ENCODE measurements around the gene COL4A6. TPM values are rescaled to one million over a fixed set of nuclear protein-coding genes. Genes with fewer than 3 reads are reported as not detected.
"Not testable (repeated sequence)": the region's sequence is repeated elsewhere in the genome, so short reads cannot be mapped to it uniquely, and the experiment has no call there.

COL4A6 gene
- total RNA-seq, 2 donors from 2014 or later = not detected

DNA sequence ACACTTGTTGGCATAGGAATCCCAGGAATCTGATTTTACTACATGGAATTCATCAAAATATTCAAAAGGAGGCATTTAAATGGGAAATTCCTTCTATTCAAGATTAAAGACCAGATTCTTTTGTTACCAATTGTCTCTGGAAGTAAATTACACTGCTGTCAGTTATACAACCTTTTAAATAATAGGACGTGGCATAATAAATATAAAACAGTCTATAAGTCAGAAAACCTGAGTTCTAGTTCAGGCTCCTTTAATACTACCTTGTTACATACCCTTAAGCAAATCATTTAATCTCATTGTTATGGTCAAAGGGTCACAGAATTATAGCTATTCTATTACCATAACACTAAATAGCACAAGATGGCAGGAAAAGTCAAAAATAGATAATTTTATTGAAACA lies 18.8 kb downstream of the COL4A6 start:
- ATAC-seq (no peak), DNase-seq (ENCODE audit: low spot score in 2 of 2) (no peak)
- no peaks in the 10 kb centered on the region for H3K9me3 Mint-ChIP-seq
- H3K27ac Mint-ChIP-seq = no peak overlapping the region
- H3K36me3 Mint-ChIP-seq = no peaks in the 10 kb centered on the region

DNA sequence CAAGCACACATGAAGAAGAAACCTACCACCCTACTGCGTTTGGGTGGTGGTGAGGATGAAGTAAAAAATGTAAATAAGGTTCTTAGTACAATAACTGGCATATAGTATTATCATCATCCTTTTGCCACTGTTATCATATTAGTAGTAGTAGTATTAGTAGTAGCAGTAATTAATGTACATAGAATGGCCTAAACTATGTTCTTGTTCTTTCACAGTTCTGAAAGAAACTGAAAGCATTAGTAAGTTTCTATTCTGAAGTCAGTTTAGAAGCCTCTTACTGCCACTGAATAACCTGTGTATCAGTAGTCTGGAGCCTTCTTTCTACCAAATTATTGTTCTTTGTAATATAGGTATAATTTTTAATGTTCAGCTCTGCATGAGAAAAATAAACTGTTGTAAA lies 21.0 kb downstream of the COL4A6 start:
- Mint-ChIP-seq H3K36me3 (no peaks in the 10 kb centered on the region), H3K9me3 (no peaks in the 10 kb centered on the region), H3K27ac (no peak overlapping the region)
- no peak for ATAC-seq
- no peak for DNase-seq (ENCODE audit: low spot score in 2 of 2)

DNA sequence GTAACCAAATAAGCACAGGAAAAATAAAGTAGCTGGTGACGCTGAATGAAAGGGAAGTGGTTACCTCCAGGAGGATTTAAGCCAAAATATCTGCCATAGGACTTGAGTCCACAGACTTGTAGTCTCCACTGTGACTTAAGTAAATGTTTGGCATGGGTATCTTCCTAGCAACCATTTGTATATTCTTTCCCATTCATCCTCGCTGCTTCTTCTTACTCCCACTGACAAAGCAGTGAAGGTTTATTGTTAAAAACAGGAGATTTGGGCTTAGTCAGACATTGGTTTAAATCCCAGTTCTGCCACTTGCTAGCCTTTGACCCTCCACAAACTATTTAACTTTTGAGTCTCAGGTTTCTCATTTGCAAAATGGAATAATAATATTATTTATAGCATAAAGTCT lies 22.3 kb downstream of the COL4A6 start:
- Mint-ChIP-seq H3K27ac (no peak overlapping the region), H3K9me3 (no peaks in the 10 kb centered on the region), H3K36me3 (no peaks in the 10 kb centered on the region)
- DNase-seq (ENCODE audit: low spot score in 2 of 2) = no peak
- ATAC-seq = no peak

DNA sequence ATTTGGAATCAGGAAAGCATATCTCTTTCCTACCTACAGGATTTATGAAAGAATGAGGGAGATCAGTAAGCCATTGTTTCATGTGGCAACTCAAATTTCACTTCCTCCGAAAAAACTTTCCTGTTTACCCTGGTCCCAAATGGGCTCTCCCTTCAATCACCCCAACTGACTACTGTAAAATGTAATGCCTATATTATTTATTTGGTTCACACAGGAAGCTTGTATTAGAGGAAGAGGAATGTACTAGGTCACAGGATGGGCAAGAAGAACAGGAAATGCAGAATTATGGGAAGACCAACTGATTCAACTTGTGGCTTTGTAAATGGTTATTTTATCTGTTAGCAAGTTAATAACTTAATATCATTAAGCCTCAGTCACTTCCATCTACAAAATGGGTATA lies 23.1 kb downstream of the COL4A6 start:
- Mint-ChIP-seq H3K27ac (no peak overlapping the region), H3K36me3 (no peaks in the 10 kb centered on the region), H3K9me3 (no peaks in the 10 kb centered on the region)
- no peak for ATAC-seq
- no peak for DNase-seq (ENCODE audit: low spot score in 2 of 2)

DNA sequence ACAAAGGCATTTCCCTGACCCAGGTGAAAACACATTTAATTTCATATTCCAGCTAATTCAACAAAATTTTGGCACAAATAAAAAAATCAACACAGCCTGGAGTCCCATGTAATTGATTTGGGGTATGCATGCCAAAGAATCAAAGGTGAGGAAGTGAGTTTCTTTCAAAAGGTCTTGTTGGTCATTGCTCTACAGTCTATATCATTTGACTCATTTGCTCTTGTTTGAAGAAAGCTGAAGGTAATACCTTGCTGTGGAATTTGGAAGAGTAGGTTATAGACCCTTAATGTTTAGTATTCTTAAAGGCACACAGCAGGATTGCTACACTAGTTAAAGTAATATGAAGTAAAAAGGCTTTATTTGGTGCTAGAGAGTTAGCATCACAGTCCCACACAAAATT lies 25.4 kb downstream of the COL4A6 start:
- ATAC-seq = no peak
- no peak for DNase-seq (ENCODE audit: low spot score in 2 of 2)
- Mint-ChIP-seq H3K27ac (no peak overlapping the region), H3K9me3 (no peaks in the 10 kb centered on the region), H3K36me3 (no peaks in the 10 kb centered on the region)

DNA sequence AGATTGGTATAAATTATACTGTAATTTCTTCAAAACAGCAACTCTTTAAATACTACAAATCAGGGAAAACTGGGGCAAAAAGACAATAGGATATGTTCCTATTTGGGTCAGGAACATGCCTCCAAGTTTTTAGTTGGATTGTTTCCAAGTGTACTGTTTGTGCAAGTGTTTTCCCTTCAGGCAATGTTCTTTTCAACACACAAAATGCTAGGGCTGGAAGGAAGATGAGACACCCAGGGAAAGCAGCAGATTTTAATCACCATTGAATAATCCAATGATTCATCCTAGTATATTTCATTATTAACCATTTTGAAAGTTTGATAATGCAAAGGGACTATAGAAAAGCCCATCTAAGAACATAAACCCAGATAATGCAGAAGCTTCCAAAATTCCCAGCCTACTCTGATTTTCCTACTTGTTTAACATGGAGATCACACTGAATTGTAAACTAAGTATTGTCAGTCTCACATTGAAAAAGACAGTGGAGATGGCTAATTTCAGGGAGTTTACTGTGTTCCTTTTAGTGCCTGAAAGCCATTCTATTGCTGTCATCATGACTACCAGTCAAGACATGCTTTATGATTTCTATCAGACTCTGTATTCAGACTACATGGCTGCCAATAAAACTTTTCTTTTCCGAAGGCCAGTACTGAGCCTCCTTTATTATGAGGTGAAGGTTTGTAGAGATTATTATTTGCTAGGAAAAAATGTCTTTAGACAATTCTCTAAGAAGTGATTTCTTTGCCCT lies 38.6 kb downstream of the COL4A6 start:
- H3K9me3 Mint-ChIP-seq = no peaks in the 10 kb centered on the region
- ATAC-seq (no peak), DNase-seq (ENCODE audit: low spot score in 2 of 2) (no peak)
- no peaks in the 10 kb centered on the region for H3K36me3 Mint-ChIP-seq
- no peak overlapping the region for H3K27ac Mint-ChIP-seq

DNA sequence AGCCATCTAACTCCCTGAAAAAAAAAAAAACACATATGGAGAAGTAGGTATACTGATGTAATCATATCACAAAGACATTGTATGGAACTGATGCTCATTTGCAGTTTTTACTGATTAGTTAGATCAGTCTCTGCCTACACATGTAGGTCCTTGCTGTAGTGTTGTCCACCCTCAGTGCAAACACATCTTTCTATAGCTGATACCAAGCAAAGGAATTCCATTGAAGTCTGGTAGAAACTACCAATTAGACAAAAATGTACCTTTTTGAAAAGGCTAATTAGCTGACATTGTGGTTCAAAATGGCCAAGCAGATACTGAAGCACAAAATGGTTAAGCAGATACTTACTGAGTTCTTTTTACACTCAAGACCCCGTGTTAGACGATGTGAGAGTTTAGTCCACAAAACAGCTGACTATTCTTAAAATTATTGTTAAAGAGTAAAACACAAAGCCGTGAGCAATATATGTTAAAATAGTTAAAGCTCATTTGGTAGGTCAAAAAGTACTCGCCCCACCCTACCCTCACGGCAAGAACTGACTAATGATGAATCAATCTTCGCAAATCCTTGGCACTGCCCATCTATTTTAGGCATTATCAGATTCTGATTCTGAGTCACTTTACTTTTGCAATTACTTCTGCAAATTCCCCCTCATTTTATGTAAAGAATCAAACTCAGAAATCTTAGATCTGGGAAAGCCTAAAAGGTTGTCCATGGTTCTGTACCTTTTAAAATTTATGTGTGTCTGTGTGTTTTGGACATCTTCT lies 40.4 kb downstream of the COL4A6 start:
- H3K36me3 Mint-ChIP-seq = no peaks in the 10 kb centered on the region

DNA sequence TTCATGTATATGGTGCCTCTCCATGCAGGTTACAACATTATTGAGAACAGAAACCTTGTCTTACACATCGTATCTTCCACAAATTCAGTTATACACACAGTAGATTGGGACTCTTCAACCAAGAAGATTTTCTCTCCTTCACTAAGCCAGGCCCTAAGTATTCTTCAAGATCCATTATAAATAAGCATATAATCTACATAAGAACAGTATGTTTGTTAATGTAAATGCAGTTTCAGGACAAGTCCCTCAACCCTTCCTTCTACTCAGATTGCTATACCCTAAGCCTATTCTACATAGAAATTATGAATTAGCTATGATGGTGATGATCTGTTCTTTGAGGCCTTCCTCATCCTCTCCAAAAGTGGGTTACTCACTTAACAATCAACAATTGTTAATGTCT lies 41.2 kb downstream of the COL4A6 start:
- no peaks in the 10 kb centered on the region for H3K9me3 Mint-ChIP-seq
- H3K36me3 Mint-ChIP-seq = no peaks in the 10 kb centered on the region
- no peak overlapping the region for H3K27ac Mint-ChIP-seq
- DNase-seq (ENCODE audit: low spot score in 2 of 2) (no peak), ATAC-seq (no peak)

More for the DNA sequence above, 40.4 kb downstream of the COL4A6 start:
- ATAC-seq = no peak
- DNase-seq (ENCODE audit: low spot score in 2 of 2) = no peak
- Mint-ChIP-seq H3K27ac (no peak overlapping the region), H3K9me3 (no peaks in the 10 kb centered on the region)

DNA sequence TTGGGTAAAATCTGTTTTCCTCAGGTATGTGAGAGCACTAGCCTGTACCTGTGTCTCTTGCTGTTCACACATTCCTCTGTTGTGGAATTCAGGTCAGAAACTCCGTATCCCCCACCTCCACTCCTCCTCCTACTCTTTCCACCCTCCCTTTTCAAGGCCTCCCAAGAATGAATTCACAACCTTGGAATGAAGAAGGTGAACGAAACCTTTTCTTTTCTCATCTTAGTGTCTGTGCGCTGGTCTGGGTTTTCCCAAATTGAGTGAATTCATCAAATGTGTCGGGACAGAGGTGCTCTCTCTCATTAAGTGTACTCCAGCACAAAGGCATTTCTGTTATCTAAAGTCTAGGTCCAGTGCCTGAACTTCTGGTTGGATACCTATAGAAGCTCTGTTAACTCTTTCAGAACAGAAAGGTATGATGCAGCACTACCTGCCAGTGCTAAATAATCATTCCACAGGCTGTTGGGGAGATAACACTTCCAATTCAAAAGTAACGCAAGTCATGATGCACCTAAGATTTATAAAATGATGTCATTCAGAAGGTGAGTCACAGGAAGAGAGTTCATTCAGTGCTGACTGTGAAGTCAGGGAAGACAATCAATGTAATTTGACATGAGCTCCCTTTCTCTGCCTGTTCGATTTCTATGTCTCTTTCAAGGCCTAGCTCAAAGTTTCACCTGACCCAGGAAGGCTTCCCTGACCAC lies 41.9 kb downstream of the COL4A6 start:
- no peaks in the 10 kb centered on the region for H3K36me3 Mint-ChIP-seq
- ATAC-seq (no peak), DNase-seq (ENCODE audit: low spot score in 2 of 2) (no peak)
- H3K27ac Mint-ChIP-seq = no peak overlapping the region
- H3K9me3 Mint-ChIP-seq = no peaks in the 10 kb centered on the region

DNA sequence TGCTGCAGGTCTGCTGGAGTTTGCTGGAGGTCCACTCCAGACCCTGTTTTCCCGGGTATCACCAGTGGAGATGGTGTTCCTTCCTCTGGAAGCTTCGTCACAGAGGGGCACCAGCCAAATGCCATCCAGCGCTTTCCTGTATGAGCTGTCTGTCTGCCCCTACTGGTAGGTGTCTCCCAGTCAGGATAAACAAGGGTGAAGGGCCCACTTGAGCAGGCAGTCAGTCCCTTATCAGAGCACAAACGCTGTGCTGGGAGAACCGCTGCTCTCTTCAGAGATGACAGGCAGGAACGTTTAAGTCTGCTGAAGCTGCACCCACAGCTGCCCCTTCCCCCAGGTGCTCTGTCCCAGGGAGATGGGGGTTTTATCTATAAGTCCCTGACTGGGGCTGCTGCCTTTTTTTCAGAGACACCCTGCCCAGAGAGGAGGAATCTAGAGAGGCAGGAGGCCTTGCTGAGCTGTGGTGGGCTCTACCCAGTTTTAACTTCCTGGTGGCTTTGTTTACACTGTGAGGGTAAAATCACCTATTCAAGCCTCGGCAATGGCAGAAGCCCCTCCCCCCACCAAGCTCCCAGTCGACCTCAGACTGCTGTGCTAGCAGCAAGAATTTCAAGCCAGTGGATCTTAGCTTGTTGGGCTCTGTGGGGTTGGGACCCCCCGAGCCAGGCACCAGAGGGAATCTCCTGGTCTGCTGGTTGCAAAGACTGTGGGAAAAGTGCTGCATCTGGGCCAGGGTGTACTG lies 47.1 kb downstream of the COL4A6 start:
- not testable (repeated sequence) for DNase-seq (ENCODE audit: low spot score in 2 of 2); H3K36me3 Mint-ChIP-seq; ATAC-seq; H3K27ac Mint-ChIP-seq; H3K9me3 Mint-ChIP-seq

DNA sequence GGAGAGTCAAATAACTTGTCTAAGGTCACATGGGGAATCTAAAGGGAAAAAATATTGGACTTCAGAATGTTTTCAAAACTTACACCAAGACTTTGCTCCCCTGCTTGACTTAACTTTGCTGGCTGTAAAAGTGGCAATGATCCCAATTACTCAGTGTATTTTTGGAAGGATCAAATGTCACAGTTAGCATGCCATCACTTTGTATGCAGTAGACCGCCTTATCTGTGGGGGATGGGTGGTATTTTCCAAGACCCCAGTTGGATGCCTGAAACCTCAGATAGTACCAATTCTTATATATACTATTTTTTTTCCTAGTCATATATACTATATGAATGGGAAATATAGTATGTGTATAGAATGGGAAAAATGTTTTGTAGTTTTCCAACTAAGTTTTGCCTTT lies 53.4 kb downstream of the COL4A6 start:
- H3K27ac Mint-ChIP-seq = no peak overlapping the region
- peaks cover 0 to 10% of the 10 kb centered on the region in 2 donors for H3K9me3 Mint-ChIP-seq
- no peak for DNase-seq (ENCODE audit: low spot score in 2 of 2)
- no peaks in the 10 kb centered on the region for H3K36me3 Mint-ChIP-seq
- ATAC-seq = no peak

DNA sequence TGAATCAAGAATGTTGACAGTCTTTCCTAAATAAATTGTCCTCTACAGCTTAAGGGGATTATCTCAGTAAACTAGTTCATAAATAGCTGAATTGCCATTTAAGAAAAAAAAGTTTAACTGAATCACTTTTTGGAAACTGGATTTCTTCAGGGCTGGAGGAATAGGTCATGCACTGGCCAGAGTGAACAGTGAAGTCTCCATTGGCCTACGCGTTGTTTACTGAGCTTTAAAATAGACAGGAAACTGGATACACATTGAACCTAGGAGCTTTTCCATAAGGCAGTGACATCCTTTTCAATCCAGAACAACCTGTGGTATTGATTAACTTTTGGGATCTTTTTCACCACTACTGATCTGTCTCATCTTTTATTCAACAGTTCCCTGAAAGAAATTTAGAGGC lies 58.0 kb downstream of the COL4A6 start:
- no peak for ATAC-seq
- no peaks in the 10 kb centered on the region for H3K9me3 Mint-ChIP-seq
- no peak for DNase-seq (ENCODE audit: low spot score in 2 of 2)
- no peak overlapping the region for H3K27ac Mint-ChIP-seq
- H3K36me3 Mint-ChIP-seq = no peaks in the 10 kb centered on the region

DNA sequence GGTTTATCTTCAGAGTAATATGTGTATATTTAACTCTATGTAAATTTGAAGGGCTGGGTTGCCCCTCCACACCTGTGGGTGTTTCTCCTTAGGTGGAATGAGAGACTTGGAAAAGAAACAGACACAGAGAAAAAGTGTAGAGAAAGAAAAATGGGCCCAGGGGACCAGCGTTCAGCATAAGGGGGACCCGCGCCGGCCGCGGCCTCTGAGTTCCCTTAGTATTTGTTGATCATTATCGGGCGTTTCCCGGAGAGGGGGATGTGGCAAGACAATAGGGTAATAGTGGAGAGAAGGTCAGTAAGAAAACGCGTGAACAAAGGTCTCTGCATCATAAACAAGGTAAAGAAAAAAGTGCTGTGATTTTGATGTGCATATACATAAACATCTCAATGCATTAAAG lies 61.4 kb downstream of the COL4A6 start:
- not testable (repeated sequence) for H3K9me3 Mint-ChIP-seq; H3K36me3 Mint-ChIP-seq; DNase-seq (ENCODE audit: low spot score in 2 of 2); H3K27ac Mint-ChIP-seq; ATAC-seq

DNA sequence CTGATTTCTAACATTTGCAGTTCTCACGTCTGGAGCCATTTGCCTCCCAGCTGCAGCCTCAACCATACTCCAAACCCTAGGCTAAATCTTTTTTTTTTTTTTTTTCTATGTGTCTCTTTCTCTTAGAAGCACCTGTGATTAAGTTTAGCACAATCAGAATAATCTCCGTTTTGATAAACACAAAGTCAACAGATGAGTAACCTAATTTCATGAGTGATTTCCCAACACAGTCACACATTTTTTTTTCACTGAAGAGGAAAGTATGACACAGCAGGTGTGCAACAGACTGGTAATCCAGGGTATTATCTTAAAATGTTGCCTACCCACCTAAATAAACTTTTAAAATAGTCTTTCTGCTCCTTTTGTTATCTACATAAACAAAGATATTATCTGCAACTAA lies 62.6 kb downstream of the COL4A6 start:
- ATAC-seq; H3K9me3 Mint-ChIP-seq; H3K27ac Mint-ChIP-seq; DNase-seq (ENCODE audit: low spot score in 2 of 2); H3K36me3 Mint-ChIP-seq: not testable (repeated sequence)

DNA sequence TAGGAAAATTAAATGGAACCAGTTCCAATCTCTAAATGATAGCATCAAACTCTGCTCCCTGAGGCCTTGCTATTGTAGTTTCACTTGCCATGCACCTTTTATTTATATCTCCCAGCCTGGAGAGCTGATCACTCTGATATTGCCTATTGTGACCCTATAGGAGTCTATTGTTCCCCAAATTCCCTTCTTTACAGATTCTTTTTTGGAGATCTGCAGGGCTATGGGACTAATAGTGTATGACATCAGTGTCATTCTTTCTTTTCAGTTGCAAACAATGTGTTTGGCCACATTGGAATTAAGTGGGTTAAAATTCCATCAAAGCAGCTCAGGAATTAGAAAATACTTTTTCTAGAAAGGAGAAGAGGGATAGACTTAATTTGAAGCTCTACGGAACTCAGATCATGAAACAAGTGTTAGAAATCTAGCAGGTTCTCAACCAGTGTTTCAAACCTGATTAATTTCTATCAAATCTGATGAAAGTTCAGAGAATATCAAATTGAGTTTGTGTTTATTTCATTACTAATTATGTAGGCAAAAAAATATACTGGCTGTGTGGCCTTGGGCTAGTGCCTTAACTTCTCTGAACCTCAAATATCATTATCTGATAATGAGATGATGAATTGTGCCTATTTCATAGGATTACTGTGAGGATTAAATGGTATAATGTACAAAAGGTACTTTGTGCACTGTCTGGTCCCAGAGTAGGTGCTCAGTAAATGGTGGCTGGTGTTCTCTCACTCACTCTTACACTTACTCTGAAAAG lies 71.4 kb downstream of the COL4A6 start:
- Mint-ChIP-seq H3K36me3 (no peaks in the 10 kb centered on the region), H3K9me3 (peaks cover 0 to 4% of the 10 kb centered on the region in 2 donors), H3K27ac (no peak overlapping the region)
- DNase-seq (ENCODE audit: low spot score in 2 of 2) (no peak), ATAC-seq (no peak)

DNA sequence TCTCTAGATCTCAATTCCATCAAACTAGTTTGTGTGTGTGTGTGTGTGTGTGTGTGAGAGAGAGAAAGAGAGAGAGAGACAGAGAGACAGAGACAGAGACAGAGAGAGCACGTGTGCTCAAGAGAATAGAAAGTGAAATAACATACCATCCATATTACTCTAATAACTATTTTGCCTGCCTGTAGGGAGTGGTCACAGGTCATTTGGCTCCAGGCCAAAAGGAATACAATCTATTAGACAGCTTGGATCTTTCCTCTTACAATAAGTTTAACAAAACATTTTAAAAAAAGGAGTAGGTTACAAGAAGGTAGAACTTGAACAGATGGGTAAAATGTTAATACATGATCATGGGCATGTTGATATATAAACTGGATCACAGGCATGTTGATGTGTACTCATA lies 76.2 kb downstream of the COL4A6 start:
- Mint-ChIP-seq H3K27ac (peak overlapping the region in 1 of 2 donors; percentile 74), H3K36me3 (no peaks in the 10 kb centered on the region), H3K9me3 (peaks cover 0 to 4% of the 10 kb centered on the region in 2 donors)
- no peak for DNase-seq (ENCODE audit: low spot score in 2 of 2)
- ATAC-seq = no peak
